DMS153 (cell line): Measurements from ENCODE around the gene ART3.

Source experiments
- DNase-seq: peaks from one replicate; lab custom pipeline; 2025; lab: John Stamatoyannopoulos, UW

The ART3 gene

GRCh38 chr4:76148142-76148865 lies 73.8 kb downstream of the ART3 start, which contains the start of gene NUP54:
NUP54 (minus strand) TSS chr4:76148397; CDS start chr4:76148374, 23 bp downstream.
- DNase-seq = peak; percentile 90

DNA sequence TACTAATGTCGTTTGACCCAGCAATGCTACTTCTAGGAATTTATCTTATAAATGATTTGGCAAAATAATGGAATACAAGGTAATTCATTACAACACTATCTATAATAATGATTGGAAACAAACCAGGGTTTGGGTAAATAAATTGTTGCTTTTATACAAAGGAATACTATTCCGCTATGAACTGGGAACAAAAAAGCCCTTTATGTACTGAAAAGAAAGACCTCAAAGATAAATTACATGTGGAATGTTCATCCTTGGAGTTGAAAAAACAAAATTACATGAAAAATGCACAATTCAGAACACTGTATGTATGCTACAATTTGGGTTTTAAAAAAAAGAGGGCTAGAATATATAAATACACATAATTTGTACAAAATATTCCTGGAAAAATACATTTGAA lies 78.8 kb downstream of the ART3 start:
- no peak for DNase-seq

DNA sequence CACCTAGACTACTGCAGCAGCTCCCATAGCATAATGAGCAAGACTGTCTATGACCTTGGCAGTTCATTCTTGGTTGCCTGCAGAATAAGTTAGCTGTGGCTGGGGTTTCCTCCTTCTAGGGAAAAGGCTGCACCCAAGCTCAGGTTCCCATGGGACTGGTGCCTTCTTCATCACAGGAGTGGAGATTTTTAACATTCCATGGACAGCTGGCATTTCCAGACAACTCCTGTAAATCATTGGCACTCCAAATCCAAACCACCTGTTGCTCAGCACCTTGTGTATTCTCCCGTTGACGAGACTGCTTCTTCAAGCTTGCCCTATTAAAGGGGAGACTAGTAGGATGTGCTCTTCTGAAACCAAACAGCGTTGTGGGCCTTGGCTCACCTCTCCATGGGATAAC lies 81.5 kb downstream of the ART3 start:
- no peak for DNase-seq

GRCh38 chr4:76156635-76157034 lies 82.1 kb downstream of the ART3 start:
- DNase-seq = no peak

- no peak for DNase-seq
Observed at GRCh38 chr4:76160355-76160754, 85.8 kb downstream of the ART3 start.
